Measurements from ENCODE around the gene NFKBIB. TPM values are rescaled to one million over a fixed set of nuclear protein-coding genes. Genes with fewer than 3 reads are reported as not detected.
A peak's percentile ranks its signal among the peaks of the same experiment; 100 is the strongest.
"Not testable (repeated sequence)": the region's sequence is repeated elsewhere in the genome, so short reads cannot be mapped to it uniquely, and the experiment has no call there.

The NFKBIB gene, protein sequence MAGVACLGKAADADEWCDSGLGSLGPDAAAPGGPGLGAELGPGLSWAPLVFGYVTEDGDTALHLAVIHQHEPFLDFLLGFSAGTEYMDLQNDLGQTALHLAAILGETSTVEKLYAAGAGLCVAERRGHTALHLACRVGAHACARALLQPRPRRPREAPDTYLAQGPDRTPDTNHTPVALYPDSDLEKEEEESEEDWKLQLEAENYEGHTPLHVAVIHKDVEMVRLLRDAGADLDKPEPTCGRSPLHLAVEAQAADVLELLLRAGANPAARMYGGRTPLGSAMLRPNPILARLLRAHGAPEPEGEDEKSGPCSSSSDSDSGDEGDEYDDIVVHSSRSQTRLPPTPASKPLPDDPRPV
- 20.0 TPM for total RNA-seq

DNA sequence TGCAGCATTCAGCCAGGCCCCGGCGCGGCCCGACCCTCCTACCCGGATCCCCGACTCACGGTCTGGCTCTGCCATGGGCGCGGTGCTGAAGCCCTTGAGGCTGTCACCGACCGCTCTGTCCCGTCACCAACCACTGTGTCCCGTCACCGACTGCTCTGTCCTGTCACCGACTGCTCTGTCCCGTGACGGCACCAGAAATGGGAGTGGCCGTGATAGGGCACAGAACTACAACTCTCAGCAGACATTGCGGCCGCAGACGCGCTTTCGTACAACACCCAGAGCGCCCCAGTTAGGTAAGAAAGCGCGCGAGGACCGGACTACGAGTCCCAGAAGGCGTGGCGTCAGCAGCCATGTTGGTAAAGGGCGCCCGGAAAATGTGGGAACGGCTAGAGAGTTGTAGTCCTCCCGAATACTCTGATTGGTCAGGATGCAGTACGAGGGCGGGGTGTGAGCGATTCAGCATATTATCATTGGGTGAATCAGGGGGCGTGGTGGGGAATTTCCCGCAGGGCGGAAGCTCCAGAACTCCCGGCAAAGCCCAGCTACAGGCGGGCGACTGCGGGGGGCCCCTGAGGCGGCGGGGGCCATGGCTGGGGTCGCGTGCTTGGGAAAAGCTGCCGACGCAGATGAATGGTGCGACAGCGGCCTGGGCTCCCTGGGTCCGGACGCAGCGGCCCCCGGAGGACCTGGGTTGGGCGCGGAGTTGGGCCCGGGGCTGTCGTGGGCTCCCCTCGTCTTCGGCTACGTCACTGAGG, at the start of gene NFKBIB, which contains the start of gene SIRT2:
Gene NFKBIB, plus strand, starts transcription at position 523 of the 755 bp plus-strand sequence. Its CDS starts 64 bp downstream, at position 587.
Gene SIRT2, minus strand, starts transcription at position 172 of the 755 bp plus-strand sequence. Its CDS starts 97 bp downstream, at position 75.
- peak; percentile 100 for DNase-seq (ENCODE audit: low spot score)

DNA sequence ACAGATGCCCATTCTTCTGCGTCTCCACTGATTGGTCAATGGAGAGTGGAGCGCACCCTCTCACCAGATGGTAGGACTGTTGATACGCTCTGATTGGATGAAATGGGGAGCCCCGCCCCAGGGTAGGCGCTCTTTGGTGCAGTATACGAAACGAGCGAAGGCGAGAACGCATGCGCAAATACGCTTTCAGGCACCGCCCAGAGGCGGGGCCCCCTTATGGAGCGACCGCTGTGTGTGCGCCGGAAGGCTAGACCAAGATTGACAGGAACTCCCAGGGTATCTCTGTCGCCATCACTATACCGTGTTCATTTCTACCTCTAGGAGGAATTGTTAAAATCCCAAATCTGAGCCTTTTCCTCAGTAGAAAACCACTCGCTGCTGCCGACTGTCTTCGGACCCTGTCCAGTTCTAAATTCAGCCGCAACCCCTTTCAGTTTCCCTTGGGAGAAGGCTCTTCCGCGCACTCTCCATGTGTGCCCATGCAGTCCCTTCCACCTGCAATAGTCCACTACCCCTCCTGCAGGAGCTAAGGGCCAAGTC, 49.3 kb upstream of the NFKBIB start:
- DNase-seq (ENCODE audit: low spot score), result no peak

DNA sequence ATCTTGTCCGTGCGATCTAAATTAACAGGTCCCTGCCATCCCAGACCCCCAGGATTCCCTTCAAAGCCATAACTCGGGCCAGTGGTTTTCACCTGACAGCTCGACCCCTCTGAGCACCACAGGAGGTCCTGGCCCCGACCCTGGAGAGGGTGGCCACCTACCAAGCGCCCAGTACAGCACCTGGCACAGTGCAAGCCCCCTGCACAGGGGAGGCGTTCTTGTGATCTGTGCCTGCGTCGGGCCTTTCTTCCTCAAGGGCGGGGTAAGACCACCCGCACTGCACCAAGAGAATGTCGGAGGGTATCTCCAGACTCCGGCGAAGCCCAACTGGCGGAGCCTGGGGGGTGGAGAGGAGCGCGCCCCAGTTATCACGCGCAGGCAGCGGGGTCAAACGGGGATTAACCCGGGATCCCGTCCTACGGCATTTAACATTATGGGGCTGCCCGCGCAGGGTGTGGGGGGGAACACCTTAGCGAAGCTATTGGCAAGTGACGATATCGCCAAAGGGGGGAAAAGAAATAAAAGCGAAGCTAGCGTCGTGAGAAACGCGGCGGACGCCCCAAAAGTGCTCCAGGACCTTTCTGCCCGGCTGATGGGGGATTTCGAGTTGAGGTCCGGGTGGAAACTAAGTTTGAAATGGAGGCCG, 48.7 kb upstream of the NFKBIB start:
- peak; percentile 70 for DNase-seq (ENCODE audit: low spot score)

DNA sequence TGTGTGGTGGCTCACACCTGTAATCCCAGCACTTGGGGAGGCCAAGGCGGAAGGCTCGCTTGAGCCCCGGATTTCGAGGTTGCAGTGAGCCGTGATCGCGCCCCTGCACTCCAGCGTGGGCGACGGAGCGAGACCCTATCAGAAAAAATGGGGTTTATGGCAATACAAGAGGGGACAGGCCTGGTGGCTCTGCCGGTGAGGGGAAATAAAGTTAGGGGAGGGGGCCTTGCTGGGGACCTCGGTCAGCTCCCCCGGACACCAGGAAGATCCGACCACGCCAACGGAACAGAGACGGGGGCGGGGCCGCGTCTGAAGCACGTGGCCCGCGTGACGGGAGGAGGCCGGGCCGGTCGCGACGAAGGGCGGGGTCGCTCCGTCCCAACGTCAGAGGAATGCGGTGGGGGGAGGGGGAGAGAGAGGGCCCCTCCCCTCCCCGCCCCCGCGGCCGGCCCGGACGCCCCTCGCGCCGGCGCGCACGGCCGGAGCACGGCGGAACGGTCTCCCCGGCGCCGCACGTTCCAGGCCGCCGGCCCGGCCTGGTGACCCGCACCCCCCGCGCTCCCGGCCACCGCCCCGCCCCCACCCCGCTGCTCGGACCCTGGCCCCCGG, 48.0 kb upstream of the NFKBIB start:
- DNase-seq (ENCODE audit: low spot score), result peak; percentile 96

DNA sequence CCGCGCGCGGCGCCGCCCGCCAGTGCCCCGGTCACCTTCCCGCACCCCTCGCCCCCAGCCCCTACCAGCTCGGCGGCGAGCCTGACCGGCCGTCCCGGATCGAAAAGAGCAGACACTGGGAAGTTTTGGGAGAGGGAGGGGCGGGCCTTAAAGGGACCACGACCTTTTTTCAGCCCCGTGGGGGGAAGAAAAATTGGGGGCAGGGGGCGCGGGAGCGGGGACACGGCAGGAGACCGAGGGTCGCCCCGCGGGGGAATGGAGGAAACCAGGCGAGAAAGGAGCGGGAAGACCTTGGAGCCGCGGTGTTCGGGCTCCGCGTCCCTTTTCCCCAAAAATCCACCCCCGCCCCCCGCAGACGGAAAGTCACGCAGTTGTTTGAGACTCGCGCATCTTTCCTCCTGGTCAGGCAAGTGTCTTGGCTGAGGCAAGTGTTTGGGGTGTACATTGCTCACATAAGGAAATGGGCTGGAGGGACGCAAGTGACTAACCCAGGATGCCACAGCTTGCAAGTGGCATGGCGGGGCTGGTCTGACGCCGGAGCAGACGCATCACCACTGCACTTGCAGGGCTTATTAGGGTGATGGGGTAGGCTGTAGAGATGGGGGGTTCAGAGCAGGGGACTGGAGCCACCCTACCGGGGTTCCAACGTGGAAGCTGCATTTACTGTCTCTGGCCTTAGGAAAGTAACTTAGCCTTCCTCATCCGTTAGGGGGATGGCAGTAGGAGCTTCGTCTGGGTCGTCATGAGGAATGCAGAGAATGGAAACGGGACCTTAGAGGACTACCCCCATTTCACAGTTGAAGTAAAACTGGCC, 47.3 kb upstream of the NFKBIB start:
- DNase-seq (ENCODE audit: low spot score), result peak; percentile 75

DNA sequence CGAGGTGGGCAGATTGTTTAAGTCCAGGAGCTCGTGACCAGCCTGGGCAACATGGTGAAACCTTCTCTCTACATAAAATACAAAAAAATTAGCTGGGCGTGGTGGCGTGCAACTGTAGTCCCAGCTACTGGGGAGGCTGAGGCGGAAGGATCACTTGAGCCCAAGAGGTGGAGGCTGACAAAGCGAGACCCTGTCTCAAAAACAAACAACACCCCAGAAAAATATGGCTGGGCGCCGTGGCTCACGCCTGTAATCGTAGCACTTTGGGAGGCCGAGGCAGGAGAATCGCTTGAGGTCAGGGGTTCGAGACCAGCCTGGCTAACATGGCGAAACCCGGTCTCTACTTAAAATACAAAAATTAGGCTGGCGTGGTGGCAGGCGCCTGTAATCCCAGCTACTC, 46.6 kb upstream of the NFKBIB start:
- no peak for DNase-seq (ENCODE audit: low spot score)

DNA sequence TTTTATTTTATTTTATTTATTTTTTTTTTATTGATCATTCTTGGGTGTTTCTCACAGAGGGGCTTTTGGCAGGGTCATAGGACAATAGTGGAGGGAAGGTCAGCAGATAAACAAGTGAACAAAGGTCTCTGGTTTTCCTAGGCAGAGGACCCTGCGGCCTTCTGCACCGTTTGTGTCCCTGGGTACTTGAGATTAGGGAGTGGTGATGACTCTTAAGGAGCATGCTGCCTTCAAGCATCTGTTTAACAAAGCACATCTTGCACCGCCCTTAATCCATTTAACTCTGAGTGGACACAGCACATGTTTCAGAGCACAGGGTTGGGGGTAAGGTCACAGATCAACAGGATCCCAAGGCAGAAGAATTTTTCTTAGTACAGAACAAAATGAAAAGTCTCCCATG, 44.8 kb upstream of the NFKBIB start:
- not testable (repeated sequence) for DNase-seq (ENCODE audit: low spot score)

DNA sequence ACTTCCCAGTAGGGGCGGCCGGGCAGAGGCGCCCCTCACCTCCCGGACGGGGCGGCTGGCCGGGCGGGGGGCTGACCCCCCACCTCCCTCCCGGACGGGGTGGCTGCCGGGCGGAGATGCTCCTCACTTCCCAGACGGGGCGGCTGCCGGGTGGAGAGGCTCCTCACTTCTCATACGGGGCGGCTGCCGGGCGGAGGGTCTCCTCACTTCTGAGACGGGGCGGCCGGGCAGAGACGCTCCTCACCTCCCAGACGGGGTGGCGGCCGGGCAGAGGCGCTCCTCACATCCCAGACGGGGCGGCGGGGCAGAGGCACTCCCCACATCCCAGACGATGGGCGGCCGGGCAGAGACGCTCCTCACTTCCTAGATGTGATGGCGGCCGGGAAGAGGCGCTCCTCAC, 44.0 kb upstream of the NFKBIB start:
- DNase-seq (ENCODE audit: low spot score), result not testable (repeated sequence)

DNA sequence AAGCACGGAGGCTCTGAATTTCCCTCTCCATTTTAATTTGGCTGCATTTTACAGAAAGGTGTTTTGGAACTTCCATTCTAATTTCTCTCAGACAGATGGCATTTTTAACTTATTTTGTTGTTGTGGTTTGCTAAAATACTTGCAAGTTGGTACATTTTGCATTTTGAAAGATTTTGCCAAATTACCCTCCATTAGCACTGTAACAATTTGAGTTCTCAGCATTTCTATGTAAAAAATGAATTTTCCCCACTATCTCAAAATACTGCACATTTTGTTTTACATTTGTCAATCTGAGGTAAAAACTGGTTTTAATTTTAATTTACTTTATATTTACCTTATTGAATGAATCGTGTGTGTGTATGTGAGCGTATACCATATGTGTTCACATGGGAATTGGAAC, 43.0 kb upstream of the NFKBIB start:
- DNase-seq (ENCODE audit: low spot score), result no peak

DNA sequence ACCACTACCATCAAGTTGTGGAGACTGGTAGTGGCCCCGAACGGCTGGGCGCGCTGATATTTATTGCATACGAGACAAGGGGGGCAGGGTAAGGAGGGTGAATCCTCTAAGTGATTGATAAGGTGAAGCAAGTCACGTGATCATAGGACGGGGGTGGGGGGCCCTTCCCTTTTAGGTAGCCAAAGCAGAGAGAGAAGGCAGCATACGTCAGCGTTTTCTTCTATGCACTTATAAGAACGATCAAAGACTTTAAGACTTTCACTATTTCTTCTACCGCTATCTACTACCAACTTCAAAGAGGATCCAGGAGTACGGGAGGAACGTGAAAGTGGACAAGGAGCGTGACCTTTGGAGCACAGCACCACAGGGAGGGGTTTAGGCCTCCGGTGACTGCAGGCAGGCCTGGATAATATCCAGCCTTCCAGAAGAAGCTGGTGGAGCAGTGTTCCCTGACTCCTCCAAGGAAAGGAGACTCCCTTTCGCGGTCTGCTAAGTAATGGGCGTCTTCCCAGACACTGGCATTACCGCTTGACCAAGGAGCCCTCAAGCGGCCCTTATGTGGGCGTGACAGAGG, 40.1 kb upstream of the NFKBIB start:
- DNase-seq (ENCODE audit: low spot score), result not testable (repeated sequence)

DNA sequence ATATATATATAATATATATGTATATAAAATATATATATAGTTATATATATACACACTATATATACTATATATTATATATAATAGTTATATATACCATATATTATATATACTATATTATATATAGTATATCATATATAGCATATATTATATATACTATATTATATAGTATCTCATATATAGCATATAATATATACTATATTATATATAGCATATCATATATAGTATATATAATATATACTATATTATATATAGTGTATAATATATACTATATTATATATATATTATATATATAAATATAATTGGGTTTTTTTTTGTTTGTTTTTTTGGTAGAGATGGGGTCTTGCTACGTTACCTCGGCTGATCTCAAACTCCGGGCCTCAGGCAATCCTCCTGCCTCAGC, 38.4 kb upstream of the NFKBIB start:
- DNase-seq (ENCODE audit: low spot score), result no peak

DNA sequence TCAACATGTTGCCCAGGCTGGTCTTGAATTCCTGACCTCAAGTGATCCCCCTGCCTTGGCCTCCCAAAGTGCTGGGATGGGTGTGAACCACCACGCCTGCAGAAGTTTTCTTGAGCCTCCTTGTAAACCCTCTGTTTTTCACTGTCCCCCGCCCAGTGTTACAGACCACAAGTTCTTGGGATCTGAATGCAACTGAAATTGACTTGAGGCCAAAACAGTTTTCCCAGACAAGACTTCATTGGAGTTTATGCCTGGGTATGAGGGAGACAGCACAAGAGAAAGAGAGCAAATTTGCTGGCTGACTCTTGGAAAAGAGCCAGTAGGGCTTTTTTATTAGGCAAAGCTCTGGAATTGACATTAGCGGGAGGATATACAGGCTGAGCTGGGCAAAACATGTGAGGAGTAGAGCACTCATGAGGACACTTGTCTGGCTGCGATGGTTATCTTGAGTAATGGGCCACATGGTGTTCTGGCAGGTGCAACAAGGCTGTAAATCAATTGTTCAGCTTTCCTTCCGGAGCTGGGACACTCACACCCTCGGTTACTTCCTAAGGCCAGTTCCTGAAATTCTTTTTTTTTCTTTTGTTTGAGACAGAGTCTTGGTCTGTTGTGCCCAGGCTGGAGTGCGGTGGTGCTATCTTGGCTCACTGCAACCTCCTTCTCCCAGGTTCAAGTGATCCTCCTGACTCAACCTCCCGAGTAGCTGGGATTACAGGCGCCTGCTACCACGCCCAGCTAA, 37.3 kb upstream of the NFKBIB start:
- DNase-seq (ENCODE audit: low spot score), result peak; percentile 74

DNA sequence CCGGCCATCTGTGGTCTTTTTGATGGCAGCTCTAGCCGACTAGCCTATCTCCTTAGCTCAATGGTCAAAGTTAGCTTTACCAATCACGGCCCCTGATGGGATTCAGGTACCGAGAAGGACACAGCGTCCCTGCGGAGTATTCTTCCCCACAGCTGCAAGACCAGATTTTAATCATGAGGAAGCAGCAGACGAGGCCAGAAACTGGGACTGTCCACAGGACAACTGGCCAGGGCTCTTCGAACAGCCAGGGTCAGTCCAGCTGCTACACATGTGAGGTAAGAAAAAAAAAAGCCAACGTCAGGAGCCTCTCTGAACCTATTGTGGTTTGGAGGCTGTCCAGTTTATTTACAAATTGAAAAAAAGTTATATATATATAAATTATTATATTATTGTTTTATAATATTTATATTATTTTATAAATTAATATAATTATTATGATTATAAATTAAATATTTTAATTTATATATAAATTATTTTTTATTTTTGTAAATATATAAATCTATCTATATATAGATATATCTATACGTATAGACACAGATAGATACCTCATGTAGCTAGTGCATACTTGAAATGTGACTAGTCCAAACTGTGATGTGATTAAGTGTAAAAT, 32.5 kb upstream of the NFKBIB start:
- no peak for DNase-seq (ENCODE audit: low spot score)

DNA sequence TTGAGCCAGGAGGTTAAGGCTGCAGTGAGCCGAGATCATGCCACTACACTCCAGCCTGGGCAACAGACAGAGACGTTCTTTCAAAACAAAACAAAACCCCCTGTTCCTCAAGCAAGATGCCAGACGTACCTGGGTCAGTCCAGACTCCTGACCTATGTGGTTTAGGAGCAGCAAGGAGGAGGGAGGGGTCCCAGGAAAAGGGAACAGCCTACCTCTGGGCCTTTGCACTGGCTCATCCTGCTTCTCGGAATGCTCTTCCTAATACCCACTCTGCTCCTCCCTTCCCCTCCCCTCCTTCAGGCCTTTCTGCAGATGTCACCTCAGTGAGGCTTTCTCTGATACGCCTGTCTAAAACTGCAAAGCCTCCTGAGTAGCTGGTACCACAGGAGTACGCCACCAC, 31.2 kb upstream of the NFKBIB start:
- DNase-seq (ENCODE audit: low spot score), result no peak

DNA sequence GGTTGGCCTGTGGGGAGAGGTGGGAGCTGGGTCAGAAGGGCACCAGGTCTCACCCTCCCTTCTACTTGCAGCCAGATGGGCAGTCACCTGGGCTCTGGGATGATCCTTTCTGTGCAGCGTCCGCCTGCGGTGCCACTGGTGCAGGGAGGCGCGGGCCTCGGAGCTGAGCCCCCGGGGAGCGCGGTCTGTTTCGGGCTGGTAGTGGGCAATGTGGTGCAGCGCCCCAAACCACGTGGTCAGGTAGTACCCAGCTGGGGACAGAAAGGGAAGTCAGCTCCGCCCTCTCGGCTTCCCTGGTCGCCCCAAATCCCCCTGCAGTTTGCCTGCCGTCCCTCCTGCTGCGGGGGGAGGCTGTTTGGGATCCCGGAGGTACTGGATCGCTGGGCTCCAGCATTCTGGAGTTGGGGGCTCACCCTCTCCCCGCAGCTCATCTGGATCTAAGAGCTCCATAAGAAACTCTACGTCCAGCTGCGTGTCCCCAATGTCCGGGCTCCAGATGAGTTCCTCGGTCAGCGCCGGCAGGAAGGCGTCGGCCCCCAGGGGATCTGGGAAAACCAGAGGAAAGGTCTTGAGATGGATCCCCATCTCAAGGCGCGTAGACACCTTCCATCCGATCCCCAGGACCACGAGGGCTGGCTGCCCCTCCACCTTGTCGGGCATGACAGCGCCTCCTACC, 30.5 kb upstream of the NFKBIB start:
- no peak for DNase-seq (ENCODE audit: low spot score)

DNA sequence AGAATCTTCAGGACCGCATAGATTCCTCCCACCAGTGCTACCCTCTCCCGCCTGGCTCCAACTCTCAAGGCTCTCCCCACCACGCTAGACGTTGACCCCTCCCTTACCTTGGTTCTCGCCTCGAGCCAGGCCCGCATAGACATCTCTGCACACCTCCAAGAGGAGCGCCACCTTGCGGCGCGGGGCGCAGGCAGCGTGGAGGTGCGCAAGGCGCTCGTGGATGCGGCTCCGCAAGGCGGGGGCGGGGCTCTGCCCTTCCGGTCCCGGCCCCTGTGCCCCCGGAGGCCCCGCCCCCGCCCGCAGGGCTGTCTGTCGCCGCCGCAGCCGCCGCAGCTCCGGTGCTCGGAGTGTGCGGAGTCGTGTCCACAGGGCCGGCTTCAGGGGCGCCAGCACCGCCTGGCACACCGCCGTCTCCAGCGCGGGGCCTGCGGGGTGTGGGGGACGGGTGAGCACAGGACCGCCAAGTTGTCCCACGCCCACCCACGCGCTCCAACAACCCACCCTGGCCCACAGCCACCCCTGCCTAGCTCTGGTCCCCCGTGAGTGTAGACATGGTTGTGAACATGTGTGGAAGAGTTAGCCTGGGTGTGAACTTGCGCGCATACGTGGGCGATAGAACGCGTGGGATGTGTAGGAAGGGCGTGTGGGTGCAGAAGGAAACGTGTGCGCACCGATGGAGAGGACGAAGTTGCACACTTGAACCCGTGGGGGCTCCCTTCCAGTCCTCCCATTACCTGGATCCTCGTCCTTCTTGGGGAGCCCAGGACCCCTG, 29.7 kb upstream of the NFKBIB start:
- DNase-seq (ENCODE audit: low spot score), result peak; percentile 72

DNA sequence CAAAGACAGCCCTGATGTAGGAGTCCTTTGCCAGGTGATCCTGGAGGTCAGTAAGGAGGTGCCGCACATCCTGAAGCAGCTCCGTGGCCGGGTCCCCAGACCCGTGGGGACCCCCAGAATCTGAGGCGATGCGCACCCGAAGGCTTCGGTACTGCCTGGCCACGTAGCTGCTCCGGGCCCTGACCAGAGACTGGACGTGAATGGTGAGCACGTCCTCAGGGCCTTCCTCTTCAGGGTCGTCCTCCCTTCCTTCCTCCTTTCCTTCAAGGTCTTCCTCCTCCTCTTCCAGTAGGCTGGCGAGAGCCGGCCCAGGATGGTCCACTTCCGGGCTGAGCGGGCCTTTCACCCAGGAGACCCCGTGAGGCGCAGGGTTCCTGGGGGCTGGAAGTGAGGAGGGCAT, 29.2 kb upstream of the NFKBIB start:
- DNase-seq (ENCODE audit: low spot score), result no peak

DNA sequence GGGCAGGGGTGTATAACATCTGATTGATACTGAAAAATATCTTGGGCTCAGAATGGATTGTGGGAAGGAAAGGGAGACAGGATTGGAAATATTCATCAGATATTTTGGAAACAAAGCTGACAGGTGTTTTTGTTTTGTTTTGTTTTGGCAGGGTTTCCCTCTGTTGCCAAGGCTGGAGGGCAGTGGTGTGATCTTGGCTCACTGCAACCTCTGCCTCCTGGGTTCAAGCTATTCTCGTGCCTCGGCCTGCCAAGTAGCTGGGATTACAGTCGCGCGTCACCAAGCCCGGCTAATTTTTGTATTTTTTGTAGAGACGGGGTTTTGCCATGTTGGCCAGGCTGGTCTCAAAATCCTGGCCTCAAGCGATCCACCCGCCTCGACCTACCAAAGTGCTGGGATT, 26.4 kb upstream of the NFKBIB start:
- DNase-seq (ENCODE audit: low spot score), result not testable (repeated sequence)

Measured in ureter (tissue), 1 donor.